Activated naive CD8-positive, alpha-beta T cell treated with anti-CD3 and anti-CD28 coated beads, Interleukin-2, amount 50 U/mL, for 24 hours (primary cell): ENCODE results near the gene MTAP.
A peak's percentile ranks its signal among the peaks of the same experiment; 100 is the strongest.
"Not testable (repeated sequence)": the region's sequence is repeated elsewhere in the genome, so short reads cannot be mapped to it uniquely, and the experiment has no call there.

Source experiments
- ATAC-seq: fragments of 150-1000 bp; cut with Tn5 transposase; one replicate; pipeline ENCODE4 v1.10.0; 2021
- DNase-seq: peaks from one replicate; pipeline ENCODE4 v3.0.0; 2021
- H3K27ac Mint-ChIP-seq: one replicate; pipeline ENCODE4 v1.8.0; 2021; ENCODE audit warnings: mild to moderate bottlenecking, mixed read lengths
- H3K27me3 Mint-ChIP-seq: one replicate; pipeline ENCODE4 v1.8.0; 2021; ENCODE audit warnings: mixed read lengths
- H3K36me3 Mint-ChIP-seq: one replicate; pipeline ENCODE4 v1.8.0; 2021; ENCODE audit warnings: low read depth, mixed read lengths
- H3K4me1 Mint-ChIP-seq: one replicate; pipeline ENCODE4 v1.8.0; 2021; ENCODE audit warnings: mixed read lengths
- H3K4me3 Mint-ChIP-seq: one replicate; pipeline ENCODE4 v1.8.0; 2021; ENCODE audit warnings: mild to moderate bottlenecking, moderate library complexity, mixed read lengths
- H3K9me3 Mint-ChIP-seq: one replicate; pipeline ENCODE4 v1.8.0; 2021; ENCODE audit warnings: mixed read lengths

Gene MTAP

GRCh38 chr9:21941337-21941995 lies 139.0 kb downstream of the MTAP start:
- no peak overlapping the region for H3K27ac Mint-ChIP-seq
- ATAC-seq = no peak

GRCh38 chr9:21943464-21943863 lies 141.0 kb downstream of the MTAP start:
- H3K27me3 Mint-ChIP-seq = peaks cover 6% of the 10 kb centered on the region
- no peaks in the 10 kb centered on the region for H3K36me3 Mint-ChIP-seq
- no peak overlapping the region for H3K27ac Mint-ChIP-seq
- no peak overlapping the region for H3K4me3 Mint-ChIP-seq
- ATAC-seq = no peak
- H3K9me3 Mint-ChIP-seq = no peaks in the 10 kb centered on the region
- H3K4me1 Mint-ChIP-seq = no peaks in the 10 kb centered on the region
- no peak for DNase-seq

More at GRCh38 chr9:21941337-21941995, 139.0 kb downstream of the MTAP start:
- no peaks in the 10 kb centered on the region for H3K4me1 Mint-ChIP-seq
- no peak for DNase-seq
- peaks cover 3% of the 10 kb centered on the region for H3K36me3 Mint-ChIP-seq
- H3K27me3 Mint-ChIP-seq = peaks cover 2% of the 10 kb centered on the region
- H3K4me3 Mint-ChIP-seq = no peak overlapping the region
- H3K9me3 Mint-ChIP-seq = no peaks in the 10 kb centered on the region

- Mint-ChIP-seq H3K27ac (no peak overlapping the region), H3K27me3 (peaks cover 11% of the 10 kb centered on the region), H3K4me1 (no peaks in the 10 kb centered on the region), H3K36me3 (no peaks in the 10 kb centered on the region), H3K4me3 (no peak overlapping the region), H3K9me3 (no peaks in the 10 kb centered on the region)
- DNase-seq (no peak), ATAC-seq (no peak)
Measured at GRCh38 chr9:21945606-21946005, 143.2 kb downstream of the MTAP start.

- ATAC-seq (peak; percentile 54), DNase-seq (no peak)
- Mint-ChIP-seq H3K27ac (no peak overlapping the region), H3K9me3 (no peaks in the 10 kb centered on the region), H3K4me3 (no peak overlapping the region), H3K4me1 (no peaks in the 10 kb centered on the region), H3K27me3 (peaks cover 35% of the 10 kb centered on the region), H3K36me3 (no peaks in the 10 kb centered on the region)
Measured at GRCh38 chr9:21958833-21959232, 156.4 kb downstream of the MTAP start.

GRCh38 chr9:21959268-21959667 lies 156.8 kb downstream of the MTAP start:
- not testable (repeated sequence) for H3K36me3 Mint-ChIP-seq, H3K4me3 Mint-ChIP-seq, H3K9me3 Mint-ChIP-seq, DNase-seq, H3K4me1 Mint-ChIP-seq, H3K27ac Mint-ChIP-seq, ATAC-seq
- H3K27me3 Mint-ChIP-seq = peaks cover 39% of the 10 kb centered on the region

GRCh38 chr9:21961569-21961968 lies 159.1 kb downstream of the MTAP start:
- H3K27me3 Mint-ChIP-seq = peaks cover 61% of the 10 kb centered on the region
- peaks cover 16% of the 10 kb centered on the region for H3K4me1 Mint-ChIP-seq
- no peak overlapping the region for H3K4me3 Mint-ChIP-seq
- no peaks in the 10 kb centered on the region for H3K36me3 Mint-ChIP-seq
- H3K27ac Mint-ChIP-seq = no peak overlapping the region
- no peak for DNase-seq
- ATAC-seq = no peak
- peaks cover under 1% of the 10 kb centered on the region for H3K9me3 Mint-ChIP-seq

GRCh38 chr9:21964925-21965385 lies 162.5 kb downstream of the MTAP start:
- ATAC-seq (peak; percentile 71), DNase-seq (peak; percentile 64)
- Mint-ChIP-seq H3K27ac (peak overlapping the region; percentile 59), H3K27me3 (peaks cover 93% of the 10 kb centered on the region), H3K9me3 (peaks cover 20% of the 10 kb centered on the region), H3K4me3 (peak overlapping the region; percentile 63), H3K4me1 (peaks cover 28% of the 10 kb centered on the region), H3K36me3 (peaks cover 10% of the 10 kb centered on the region)

GRCh38 chr9:21965401-21965951 lies 163.0 kb downstream of the MTAP start:
- Mint-ChIP-seq H3K9me3 (peaks cover 23% of the 10 kb centered on the region), H3K27me3 (peaks cover 94% of the 10 kb centered on the region), H3K36me3 (peaks cover 13% of the 10 kb centered on the region), H3K27ac (peak overlapping the region; percentile 59), H3K4me1 (peaks cover 28% of the 10 kb centered on the region), H3K4me3 (peak overlapping the region; percentile 63)
- ATAC-seq (peak; percentile 55), DNase-seq (peak; percentile 55)

- peaks cover 31% of the 10 kb centered on the region for H3K4me1 Mint-ChIP-seq
Measured at GRCh38 chr9:21966140-21966851, 163.9 kb downstream of the MTAP start.

GRCh38 chr9:21967169-21967568 lies 164.7 kb downstream of the MTAP start:
- no peak for ATAC-seq
- Mint-ChIP-seq H3K27ac (no peak overlapping the region), H3K9me3 (peaks cover 27% of the 10 kb centered on the region), H3K36me3 (peaks cover 17% of the 10 kb centered on the region), H3K4me1 (peaks cover 31% of the 10 kb centered on the region), H3K27me3 (peaks cover 94% of the 10 kb centered on the region), H3K4me3 (no peak overlapping the region)
- DNase-seq = no peak

More at GRCh38 chr9:21966140-21966851, 163.9 kb downstream of the MTAP start:
- peaks cover 95% of the 10 kb centered on the region for H3K27me3 Mint-ChIP-seq
- peaks cover 17% of the 10 kb centered on the region for H3K36me3 Mint-ChIP-seq
- peak overlapping the region; percentile 27 for H3K4me3 Mint-ChIP-seq
- no peak overlapping the region for H3K27ac Mint-ChIP-seq
- ATAC-seq = no peak
- DNase-seq = no peak
- peaks cover 25% of the 10 kb centered on the region for H3K9me3 Mint-ChIP-seq

GRCh38 chr9:21967702-21968101 lies 165.3 kb downstream of the MTAP start:
- Mint-ChIP-seq H3K36me3 (peaks cover 17% of the 10 kb centered on the region), H3K9me3 (peaks cover 27% of the 10 kb centered on the region), H3K4me3 (no peak overlapping the region), H3K27ac (no peak overlapping the region), H3K4me1 (peaks cover 31% of the 10 kb centered on the region), H3K27me3 (peaks cover 96% of the 10 kb centered on the region)
- no peak for ATAC-seq
- no peak for DNase-seq

GRCh38 chr9:21968331-21969010 lies 166.0 kb downstream of the MTAP start:
- H3K4me1 Mint-ChIP-seq = peaks cover 34% of the 10 kb centered on the region
- no peak for ATAC-seq
- H3K9me3 Mint-ChIP-seq = peaks cover 27% of the 10 kb centered on the region
- H3K27me3 Mint-ChIP-seq = peaks cover 94% of the 10 kb centered on the region
- peak overlapping the region; percentile 49 for H3K27ac Mint-ChIP-seq
- DNase-seq = no peak
- peaks cover 17% of the 10 kb centered on the region for H3K36me3 Mint-ChIP-seq
- H3K4me3 Mint-ChIP-seq = peak overlapping the region; percentile 22

GRCh38 chr9:21969011-21969940 lies 166.8 kb downstream of the MTAP start:
- DNase-seq (no peak), ATAC-seq (no peak)
- H3K4me3 Mint-ChIP-seq = peak overlapping the region; percentile 22
- peaks cover 19% of the 10 kb centered on the region for H3K36me3 Mint-ChIP-seq
- H3K27ac Mint-ChIP-seq = peak overlapping the region; percentile 49
- peaks cover 36% of the 10 kb centered on the region for H3K4me1 Mint-ChIP-seq
- H3K27me3 Mint-ChIP-seq = peaks cover 93% of the 10 kb centered on the region
- H3K9me3 Mint-ChIP-seq = peaks cover 27% of the 10 kb centered on the region
